H1 (cell line): ENCODE measurements around the gene KCNH4. TPM values are rescaled to one million over a fixed set of nuclear protein-coding genes. Genes with fewer than 3 reads are reported as not detected.

Experiments
- BACH1 ChIP-seq: IDR thresholded peaks from 2 replicates; pipeline ENCODE4 v1.6.1; 2012; ENCODE audit warnings: low read length, improper control_type of control experiment
- POLR2AphosphoS5 ChIP-seq: IDR thresholded peaks from 2 replicates; pipeline ENCODE4 v1.6.1; 2011; ENCODE audit warnings: low read depth, low read length
- TAF1 ChIP-seq: IDR thresholded peaks from 2 replicates; pipeline ENCODE4 v1.6.1; 2011; ENCODE audit warnings: mild to moderate bottlenecking, low read depth, low read length
- TEAD4 ChIP-seq: IDR thresholded peaks from 2 replicates; pipeline ENCODE4 v1.6.1; 2012; ENCODE audit warnings: low read depth, low read length, inconsistent platforms, mixed read lengths
- polyA plus RNA-seq, 7 experiments: library from polyadenylated mRNA; depleted of rRNA in 3 of 7; stranded (reverse) in 5 of 7; unstranded in 2 of 7; fragments of >200 nt in 5 of 7; fragments of 200-250 nt in 2 of 7; gene quantifications; 1 replicate in 5 of 7; 2 replicates in 1 of 7; 4 replicates in 1 of 7; pipeline versions ENCODE4 v1.2.1 to v1.2.3, GENCODE V29; 2011 to 2013; ENCODE audit warnings: missing spikeins in 2 of 7, mixed read lengths in 2 of 7
- total RNA-seq: library from RNA; stranded (reverse); fragmentation: NEBNext Ultra II Directional; extraction: Animal tissue kit (Norgen Biotek cat#: 25700); gene quantifications from 2 replicates; pipeline ENCODE4 v1.2.1, GENCODE V29; 2021
- TF ChIP-seq, protein P1 (sequence below): IDR thresholded peaks from 2 replicates; pipeline ENCODE4 v1.6.1; 2012; ENCODE audit warnings: inconsistent platforms

KCNH4 gene
- total and polyA plus RNA-seq, 2 of the 8 experiments (the other 6 are each of a cell fraction or from before 2014, with no cell fraction given): 0.44 to 0.47 TPM

DNA sequence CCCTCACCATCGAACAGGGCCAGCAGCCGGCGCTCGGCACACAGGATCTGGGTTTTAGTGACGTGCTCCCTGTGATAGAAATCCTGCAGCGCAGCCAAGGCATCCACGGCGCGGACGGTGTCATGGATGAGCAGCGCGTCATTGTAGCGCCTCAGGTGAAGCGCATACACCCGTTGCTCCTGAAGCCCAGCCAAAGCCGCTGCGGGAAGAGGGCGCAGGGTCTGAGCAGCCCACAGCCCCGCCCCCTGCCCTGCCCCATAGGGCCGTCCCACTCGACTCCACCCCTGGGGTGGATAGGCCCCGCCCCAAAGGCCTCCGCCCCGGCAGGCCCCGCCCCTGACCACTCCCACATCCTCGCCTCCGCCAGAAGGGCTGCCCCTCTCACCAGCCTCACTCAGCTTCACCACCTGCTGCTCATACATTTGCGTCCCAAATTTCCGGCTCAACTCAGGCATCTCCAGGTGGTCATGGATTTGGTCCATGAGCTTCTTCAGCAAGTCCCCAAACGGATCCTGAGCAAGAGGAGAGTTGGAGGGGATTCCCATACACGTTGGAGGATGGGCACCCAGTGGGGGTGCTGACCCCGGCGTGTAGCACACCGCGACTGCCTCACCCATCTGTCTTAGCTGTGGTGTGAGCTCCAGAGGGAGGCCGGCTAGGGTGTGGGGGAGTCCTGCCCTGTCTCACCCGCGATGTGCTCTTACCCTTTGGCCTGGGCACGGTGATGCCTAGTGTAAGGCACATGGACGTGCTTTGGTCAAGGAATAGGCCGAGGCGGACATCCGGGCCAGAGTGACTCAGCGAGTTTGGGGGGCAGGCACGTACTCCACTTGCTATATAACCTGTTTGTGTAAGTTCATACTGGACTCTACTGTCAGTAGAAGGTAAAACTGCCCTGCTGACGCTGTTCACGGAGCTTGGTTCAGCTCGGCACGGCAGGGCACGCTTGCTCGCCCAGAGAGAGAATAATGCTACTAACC lies 73.1 kb downstream of the KCNH4 start (continued):
- TF ChIP-seq BACH1 (peak; percentile 59), TEAD4 (no peak), TAF1 (peak; percentile 64), POLR2AphosphoS5 (peak; percentile 76; the same call in 1 of the 2 replicates)
- TF ChIP-seq, protein P1, sequence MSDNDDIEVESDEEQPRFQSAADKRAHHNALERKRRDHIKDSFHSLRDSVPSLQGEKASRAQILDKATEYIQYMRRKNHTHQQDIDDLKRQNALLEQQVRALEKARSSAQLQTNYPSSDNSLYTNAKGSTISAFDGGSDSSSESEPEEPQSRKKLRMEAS: 0 out of 2 replicates have a peak, but pooled peaks have one; percentile 6
